ENCODE results near the gene C11orf86.
A peak's percentile ranks its signal among the peaks of the same experiment; 100 is the strongest.
"Not testable (repeated sequence)": the region's sequence is repeated elsewhere in the genome, so short reads cannot be mapped to it uniquely, and the experiment has no call there.

Gene C11orf86

DNA sequence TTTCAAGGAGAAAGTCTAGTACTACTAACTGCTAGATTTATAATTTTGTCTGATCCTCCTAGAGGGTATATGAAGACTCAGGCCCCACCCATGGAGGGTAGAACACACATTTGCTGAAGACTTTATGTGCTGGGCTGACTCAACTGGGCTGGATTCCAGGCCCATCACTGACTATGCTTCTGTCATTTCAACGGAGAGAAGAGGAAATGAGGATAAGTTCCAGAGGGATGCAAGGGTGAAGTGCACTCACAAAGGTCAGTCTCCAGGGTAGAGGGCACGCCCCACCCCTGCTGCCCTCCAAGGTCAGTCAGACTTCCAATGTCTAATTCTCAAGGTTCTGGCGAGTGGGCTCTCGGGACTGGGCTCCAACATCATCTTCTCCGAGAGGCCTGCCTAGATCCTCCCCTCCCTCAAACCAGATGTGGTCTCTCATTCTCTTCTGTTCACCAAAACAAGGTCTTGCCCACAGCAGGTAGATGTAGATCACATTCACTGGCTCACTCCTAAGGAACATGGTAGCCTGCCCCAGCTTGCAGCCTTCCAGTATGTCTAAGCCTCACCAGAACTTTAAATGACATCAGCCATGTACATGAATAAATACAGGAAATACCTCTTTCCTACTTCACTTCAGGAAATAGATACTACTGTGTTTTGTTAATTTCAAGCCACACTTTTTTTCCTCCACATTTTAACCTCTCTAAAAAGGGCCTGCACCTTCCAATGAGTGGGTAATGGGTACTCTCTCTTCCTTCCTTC, 7.3 kb upstream of the C11orf86 start:
- DNase-seq = no peak

DNA sequence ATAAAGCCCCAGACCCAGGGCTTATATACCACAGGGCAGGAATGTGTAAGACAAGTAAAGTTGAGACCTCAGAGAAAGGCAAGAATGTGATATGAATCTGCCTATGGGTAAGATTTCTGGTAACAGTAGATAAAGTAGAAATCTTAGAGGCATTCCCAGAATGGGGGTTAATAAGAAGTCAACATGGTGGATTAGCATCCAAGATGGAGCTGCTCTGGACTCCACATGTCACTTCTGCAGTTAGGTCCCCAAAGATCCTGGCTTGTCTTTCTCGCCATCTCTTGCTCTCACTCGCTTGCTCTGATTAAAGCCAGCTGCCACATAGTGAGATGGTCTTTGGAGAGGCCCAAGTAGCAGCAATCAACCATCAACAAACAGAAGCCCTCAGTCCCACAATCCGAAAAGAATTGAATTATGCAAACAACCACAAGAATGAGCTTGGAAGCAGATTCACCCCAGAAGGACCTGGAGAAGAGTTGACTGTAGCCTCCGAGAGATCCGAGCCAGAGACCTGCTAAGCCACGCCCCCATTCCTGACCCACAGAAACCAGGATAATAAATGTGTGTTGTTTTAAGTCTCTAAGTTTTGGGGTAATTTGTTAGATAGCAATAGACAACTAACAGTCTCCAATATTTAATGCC, 5.4 kb upstream of the C11orf86 start:
- no peak for DNase-seq

DNA sequence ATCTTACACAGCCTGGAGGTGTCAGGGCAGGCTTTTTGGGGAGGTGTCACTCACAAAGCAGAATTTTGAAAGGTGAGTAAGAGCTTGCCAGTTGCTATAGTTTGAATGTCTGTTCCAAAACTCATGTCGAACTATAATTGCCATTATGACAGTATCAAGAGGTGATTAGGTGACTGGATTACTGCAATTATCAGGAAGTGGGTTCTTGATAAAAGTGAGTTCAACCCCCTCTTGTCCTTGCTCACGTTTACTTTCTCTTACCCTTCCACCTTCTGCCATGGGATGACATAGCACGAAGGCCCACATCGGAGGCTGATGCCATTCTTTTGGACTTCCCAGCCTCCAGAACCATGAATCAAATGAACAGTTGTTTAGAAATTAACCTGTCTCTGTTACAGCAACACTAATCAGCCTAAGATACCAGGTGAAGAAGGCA, 4.7 kb upstream of the C11orf86 start:
- DNase-seq = no peak

GRCh38 chr11:66970807-66971442, 4.2 kb upstream of the C11orf86 start:
- peak; percentile 44 for DNase-seq

- no peak for DNase-seq
Observed at GRCh38 chr11:66971488-66971887, 3.6 kb upstream of the C11orf86 start.

DNA sequence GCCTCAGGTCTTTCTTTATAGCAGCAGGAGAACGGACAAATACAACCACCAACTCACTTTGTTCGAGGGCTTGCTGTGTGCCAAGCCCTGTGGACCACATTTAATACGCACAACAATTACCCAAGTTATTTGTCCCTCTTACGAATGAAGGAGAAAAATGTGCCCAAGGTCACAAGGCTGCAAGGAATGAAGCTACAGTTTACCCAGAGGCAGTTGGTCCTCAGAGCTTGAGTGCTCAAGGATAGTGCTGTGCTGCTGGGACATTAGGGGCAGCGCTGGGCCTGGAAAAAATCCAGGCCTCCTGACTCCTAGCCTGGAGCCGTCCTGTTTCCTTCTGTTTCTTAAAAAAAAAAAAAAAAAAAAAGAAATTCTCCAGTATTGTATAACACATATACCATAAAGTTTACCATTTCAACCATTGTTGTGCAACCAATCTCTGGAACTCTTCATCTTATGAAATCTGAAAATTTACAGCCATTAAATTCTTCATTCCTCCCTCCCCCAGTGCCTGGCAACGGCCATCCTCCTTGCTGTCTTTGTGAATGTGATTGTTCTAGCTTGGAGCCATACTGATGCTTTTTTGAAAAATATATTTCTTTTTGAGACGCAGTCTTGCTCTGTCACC, 1.0 kb upstream of the C11orf86 start:
- DNase-seq = no peak

DNA sequence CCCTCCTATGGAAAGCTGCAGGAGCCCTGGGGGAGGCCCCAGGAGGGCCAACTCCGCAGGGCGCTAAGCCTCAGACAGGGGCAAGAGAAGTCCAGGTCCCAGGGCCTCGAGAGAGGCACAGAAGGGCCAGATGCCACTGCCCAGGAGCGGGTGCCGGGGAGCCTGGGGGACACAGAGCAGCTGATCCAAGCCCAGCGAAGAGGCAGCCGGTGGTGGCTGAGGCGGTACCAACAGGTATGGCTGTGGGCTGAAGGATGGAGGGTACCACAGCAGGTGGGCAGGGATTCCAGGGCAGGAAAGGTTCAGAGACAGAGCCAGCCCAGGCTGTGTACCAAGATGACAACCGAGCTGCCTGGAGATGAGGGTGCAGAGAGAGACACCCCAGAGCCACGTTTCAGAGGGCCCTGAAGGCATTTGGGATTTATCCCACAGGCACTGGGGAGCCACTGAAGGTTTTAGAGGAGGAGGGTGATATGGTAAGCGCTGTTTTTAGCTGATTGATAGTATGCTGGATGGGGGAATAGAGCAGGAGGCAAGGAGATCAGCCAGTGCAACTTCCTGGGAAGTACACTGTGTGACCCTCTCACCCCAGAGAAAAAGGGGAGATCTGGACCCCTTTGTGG, 412 bp downstream of the C11orf86 start:
- no peak for DNase-seq

DNA sequence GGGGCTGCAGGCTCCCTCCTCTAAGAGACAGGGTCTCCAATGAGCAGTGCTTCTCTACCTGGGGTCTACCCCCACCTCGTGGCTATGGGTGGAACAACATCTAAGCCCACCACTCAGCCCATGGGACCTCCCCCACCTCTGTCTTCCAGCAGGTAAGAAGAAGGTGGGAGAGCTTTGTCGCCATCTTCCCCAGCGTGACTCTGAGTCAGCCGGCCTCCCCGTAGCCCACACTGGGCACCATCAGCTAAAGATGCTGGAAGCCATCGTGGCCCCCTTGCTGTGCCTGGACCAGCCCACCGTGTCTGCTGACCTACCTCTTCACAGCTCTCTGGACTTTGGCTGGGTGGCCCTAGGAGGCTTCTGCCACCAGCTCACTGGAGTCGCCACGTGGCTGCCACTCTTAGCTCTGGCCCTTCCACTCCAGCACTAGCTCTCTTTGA, 944 bp downstream of the C11orf86 start:
- peak; percentile 45 for DNase-seq

DNA sequence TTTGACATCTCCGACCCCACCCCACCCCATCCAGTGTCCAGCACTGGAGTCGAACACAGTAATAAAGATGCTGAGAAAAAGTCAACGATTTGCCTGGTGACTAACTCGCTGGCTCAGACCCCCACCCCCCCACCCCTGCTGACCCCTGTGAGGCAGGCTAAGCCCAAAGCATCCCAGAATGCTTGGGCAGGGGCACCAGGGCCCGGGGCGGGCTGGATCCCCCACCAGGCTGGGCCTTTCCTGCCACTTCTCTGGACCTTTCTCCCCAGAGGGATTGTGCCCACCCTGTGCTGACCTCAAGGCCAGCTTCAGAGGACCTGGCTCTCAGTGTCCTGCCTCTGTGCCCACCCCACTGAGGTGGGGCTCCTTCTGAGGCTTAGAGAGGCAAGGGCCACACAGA, 1.8 kb downstream of the C11orf86 start:
- no peak for DNase-seq

DNA sequence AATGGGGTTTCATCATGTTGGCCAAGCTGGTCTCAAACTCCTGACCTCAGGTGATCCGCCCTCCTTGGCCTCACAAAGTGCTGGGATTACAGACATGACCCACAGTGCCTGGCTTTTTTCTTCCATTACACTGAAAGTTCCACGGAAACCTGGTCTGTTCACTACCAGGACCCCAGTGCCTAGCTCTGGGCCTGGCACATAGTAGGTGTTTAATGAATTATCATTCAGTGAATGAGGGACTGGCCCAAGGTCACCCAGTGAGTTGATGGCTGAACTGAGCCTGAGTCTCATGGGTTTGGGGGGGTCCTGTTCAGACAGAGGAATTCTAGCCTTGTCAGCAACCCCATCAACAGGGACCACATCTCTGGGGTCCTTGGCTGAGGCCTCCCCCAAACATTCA, 3.1 kb downstream of the C11orf86 start:
- no peak for DNase-seq

- no peak for DNase-seq
Observed at GRCh38 chr11:66978717-66979116, 3.6 kb downstream of the C11orf86 start.

DNA sequence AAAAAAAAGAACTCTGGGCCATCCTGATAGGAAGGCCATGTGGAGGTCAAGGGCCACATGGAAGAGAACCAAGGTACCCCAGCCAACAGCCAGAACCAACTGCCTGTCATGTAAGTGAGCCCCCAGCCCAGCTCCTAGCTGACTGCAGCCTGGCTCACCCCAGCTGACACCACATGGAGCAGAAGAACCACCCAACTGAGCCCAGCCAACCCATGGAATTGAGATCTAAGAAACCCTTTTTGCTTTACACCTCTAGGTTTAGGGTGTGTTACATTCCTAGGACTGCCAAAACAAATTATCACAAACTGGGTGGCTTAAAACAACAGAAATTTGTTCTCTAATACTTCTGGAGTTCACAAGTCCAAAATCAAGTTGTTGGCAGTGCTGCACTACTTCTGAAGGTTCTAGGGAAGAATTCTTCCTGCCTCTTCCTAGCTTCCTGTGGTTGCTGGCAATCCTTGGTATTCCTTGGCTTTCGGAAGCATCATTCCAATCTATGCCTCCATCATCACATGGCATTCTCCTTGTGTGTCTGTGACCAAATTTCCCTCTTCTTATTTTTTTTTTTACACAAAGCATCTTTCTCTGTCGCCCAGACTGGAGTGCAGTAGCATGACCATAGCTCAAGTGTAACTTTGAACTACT, 4.4 kb downstream of the C11orf86 start:
- DNase-seq = no peak

- peak; percentile 66 for DNase-seq
Observed at GRCh38 chr11:66981976-66982578, 7.0 kb downstream of the C11orf86 start.

GRCh38 chr11:66983275-66983924, 8.3 kb downstream of the C11orf86 start:
- DNase-seq = no peak

DNA sequence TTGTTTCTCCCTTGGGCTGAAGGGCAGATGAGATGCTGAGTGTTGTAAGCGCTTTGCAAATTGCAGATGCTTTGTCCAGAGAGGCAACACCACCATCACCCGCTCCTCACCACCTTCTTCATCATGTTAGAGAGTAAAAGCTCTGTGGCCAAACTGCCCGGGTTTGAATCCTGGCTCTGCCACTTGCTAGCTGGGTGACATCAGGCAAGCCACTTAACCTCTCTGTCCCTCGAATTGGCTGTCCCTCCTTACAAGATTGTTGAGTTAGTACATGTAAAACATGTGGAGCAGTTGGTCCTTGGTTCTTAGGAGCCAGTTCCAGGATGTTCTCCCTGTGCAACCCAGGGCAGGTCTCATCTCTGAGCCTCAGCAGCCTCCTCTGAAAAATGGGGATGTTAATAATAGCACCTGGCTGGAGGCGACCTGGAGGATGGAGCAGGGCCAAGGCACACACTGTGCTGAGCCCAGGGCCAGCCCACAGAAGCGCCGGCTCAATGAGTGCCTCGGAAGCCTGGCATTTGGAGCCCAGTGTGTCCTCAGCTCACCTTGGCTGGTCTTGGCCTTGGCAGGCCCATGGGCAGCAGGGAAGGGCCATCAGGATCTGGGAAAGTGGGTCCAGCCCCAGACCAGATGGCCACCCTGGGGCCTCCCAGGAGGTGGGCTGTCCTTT, 10.5 kb downstream of the C11orf86 start:
- DNase-seq = no peak

- no peak for DNase-seq
Observed at GRCh38 chr11:66986178-66986545, 11.1 kb downstream of the C11orf86 start.

- DNase-seq = no peak
Observed at GRCh38 chr11:66987158-66987620, 12.1 kb downstream of the C11orf86 start.

DNA sequence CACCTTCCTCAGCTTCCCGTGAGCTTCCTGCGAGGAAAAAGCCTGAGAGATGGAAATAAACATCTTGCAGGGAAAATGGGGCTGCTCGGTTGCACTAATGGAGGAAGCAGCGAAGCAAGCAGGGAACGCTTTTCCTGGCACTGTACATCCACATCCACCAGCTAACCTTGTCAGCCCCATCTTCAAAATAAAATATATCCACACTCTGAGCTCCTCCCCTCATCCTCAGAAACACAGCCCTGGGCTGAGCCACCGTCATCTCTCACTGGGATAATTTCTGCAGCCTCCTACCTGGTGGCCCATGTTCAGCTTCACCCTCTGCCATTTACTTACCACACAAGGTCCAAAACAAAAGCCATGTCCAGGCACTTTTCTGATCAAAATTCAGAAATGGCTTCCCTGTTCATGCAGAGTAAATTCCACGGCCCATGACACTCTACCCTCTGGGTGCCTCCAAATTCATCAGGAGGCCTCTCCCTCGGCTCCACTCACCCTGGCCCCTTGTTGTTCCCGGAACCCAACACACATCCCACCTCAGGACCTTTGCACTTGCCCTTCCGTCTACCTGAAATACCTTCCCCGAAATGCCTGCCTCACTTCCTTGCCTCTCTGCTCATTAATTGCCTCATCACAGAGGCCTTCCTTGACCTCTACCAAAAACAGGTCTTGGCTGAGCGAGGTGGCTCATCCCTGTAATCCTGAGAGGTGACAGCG, 13.0 kb downstream of the C11orf86 start:
- DNase-seq = no peak

DNA sequence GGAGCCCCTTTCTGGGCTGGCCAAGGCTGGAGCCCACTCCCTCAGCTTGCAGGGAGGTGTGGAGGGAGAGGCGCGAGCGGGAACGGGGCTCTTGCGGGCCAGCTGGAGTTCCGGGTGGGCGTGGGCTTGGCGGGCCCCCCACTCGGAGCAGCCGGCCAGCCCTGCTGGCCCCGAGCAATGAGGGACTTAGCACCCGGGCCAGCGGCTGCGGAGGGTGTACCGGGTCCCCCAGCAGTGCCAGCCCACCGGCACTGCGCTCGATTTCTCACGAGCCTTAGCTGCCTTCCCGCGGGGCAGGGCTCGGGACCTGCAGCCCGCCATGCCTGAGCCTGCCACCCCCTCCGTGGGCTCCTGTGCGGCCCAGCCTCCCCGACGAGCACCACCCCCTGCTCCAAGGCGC, 13.6 kb downstream of the C11orf86 start:
- not testable (repeated sequence) for DNase-seq

- not testable (repeated sequence) for DNase-seq
Observed at GRCh38 chr11:66989360-66989759, 14.3 kb downstream of the C11orf86 start.
